Right lobe of liver (tissue), 6 donors: ENCODE results near the gene ARHGEF12. TPM values are rescaled to one million over a fixed set of nuclear protein-coding genes. Genes with fewer than 3 reads are reported as not detected.

Experiments
- ATAC-seq, 4 donors: fragments of 200-7000 bp; cut with Tn5 transposase; one replicate each; pipeline ENCODE4 v1.9.1; 2020; ENCODE audit warnings: mild to moderate bottlenecking in 4 of 4, moderate library complexity in 4 of 4
- DNase-seq, 3 donors: peaks; one replicate each; pipeline ENCODE4 v3.0.0-alpha.2; 2020
- H3K27ac ChIP-seq, 3 donors: fragments of 200-600 bp; one replicate each; pipeline ENCODE4 v1.8.0; 2022
- H3K27me3 ChIP-seq, 2 donors: fragments of 200-600 bp; one replicate each; pipeline ENCODE4 v1.8.0; 2022
- H3K36me3 ChIP-seq, 4 donors: fragments of 200-600 bp; sonication (generic) in 1 of 4; one replicate each; pipeline versions ENCODE4 v1.5.1 to v1.8.0; 2017 to 2022; ENCODE audit warnings: control low read depth in 1 of 4
- H3K4me1 ChIP-seq, 4 donors: fragments of 200-600 bp; sonication (generic) in 1 of 4; one replicate each; pipeline versions ENCODE4 v1.5.1 to v1.8.0; 2017 to 2022; ENCODE audit warnings: control low read depth in 1 of 4
- H3K4me3 ChIP-seq, 3 donors: fragments of 200-600 bp; one replicate each; pipeline ENCODE4 v1.8.0; 2022
- H3K9me3 ChIP-seq, 4 donors: fragments of 200-600 bp; sonication (generic) in 1 of 4; one replicate each; pipeline versions ENCODE4 v1.5.1 to v1.8.0; 2017 to 2022; ENCODE audit warnings: control low read depth in 1 of 4
- POLR2A ChIP-seq: fragments of 450-650 bp; IDR thresholded peaks from one replicate; pipeline ENCODE4 v1.6.1; 2017; ENCODE audit warnings: antibody characterized with exemption, mild to moderate bottlenecking
- WGBS: methylation state at CpG from one replicate; pipeline ENCODE4 v1.1.6; 2018; ENCODE audit warnings: low coverage, low lambda C conversion rate; ENCODE audit not compliant: insufficient coverage; ENCODE audit errors: missing lambda C conversion rate; 5-methylcytosine and 5-hydroxymethylcytosine counted together
- intact Hi-C, 2 donors: fragments of 100-400 bp; cut with DNase I; formaldehyde crosslinking; loops; one replicate each; pipeline versions ENCODE4 v1.11.2 to v1.14.1; 2022
- total RNA-seq, 6 experiments: library from RNA; depleted of rRNA in 2 of 6; stranded (reverse); fragments of >200 nt in 2 of 6; fragmentation: NEBNext Ultra II Directional in 3 of 6; extraction: Animal tissue kit (Norgen Biotek cat#: 25700) in 3 of 6; gene quantifications; one replicate each; pipeline versions ENCODE4 v1.1.0 to v1.2.4, GENCODE V29; 2016 to 2023
- TF ChIP-seq, protein P1 (sequence below), 4 donors: fragments of 200-600 bp in 3 of 4; fragments of 450-650 bp in 1 of 4; IDR thresholded peaks; one replicate each; pipeline versions ENCODE4 v1.5.1 to v1.8.0; 2016 to 2022; ENCODE audit warnings: antibody characterized with exemption in 4 of 4, mild to moderate bottlenecking in 2 of 4
- donor health status: DM: no; HTN: yes; CAD: no.
- donor health status: DM: no; HTN: no; CAD: no.
- donor health status: DM: no; HTN: no; CAD: no.
- donor health status: DM: no; HTN: yes; CAD: no.
- donor health status: DM: no; HTN: yes; CAD: no.

The ARHGEF12 gene
- total RNA-seq, 6 experiments from 2014 or later: 75.1 to 113 (median 94.0) TPM

DNA sequence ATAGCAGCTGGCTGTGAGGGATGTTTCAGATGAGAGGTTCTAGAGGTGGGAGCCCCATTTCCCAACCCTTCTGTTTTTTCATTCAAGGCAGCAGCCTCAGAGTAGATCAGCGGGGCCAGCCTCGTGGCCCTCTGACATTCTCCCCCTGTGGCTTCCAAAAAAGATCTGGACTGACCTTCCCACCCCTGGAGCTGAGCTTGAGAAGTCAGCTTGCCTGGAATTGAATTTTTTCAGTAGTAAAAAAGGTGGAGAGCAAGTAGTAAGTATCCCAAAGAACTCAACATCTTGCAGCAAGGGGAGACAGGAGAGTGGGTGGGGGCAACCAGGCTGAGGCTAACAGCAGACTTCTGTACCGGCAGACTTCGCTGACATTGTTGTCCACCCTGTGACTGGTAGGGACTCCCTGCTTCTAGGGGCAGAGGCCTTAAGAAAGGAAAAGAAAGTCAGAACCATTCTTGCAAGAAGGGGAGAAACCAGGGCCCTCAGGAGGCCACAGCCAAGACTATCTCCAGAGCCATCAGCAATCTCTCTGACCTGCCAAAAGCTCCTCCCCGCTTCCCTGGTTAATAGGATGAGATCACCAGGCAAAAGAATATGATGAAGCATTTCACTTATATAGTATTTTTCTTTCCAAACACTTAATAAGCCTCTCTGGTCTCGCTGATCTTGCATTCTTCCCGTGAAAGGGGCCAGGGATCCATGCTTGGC is 173.3 kb downstream of the ARHGEF12 start:
- intact Hi-C loops: loop anchor here in 1 of 2 donors (5.0 to 10.0 kb wide), 2 partner anchors 173 to 445 kb away; no protein-coding TSS in a partner anchor
- no peaks in the 10 kb centered on the region for H3K36me3 ChIP-seq
- H3K9me3 ChIP-seq: no peaks in the 10 kb centered on the region
- no peak for TF ChIP-seq POLR2A
- TF ChIP-seq, protein P1, sequence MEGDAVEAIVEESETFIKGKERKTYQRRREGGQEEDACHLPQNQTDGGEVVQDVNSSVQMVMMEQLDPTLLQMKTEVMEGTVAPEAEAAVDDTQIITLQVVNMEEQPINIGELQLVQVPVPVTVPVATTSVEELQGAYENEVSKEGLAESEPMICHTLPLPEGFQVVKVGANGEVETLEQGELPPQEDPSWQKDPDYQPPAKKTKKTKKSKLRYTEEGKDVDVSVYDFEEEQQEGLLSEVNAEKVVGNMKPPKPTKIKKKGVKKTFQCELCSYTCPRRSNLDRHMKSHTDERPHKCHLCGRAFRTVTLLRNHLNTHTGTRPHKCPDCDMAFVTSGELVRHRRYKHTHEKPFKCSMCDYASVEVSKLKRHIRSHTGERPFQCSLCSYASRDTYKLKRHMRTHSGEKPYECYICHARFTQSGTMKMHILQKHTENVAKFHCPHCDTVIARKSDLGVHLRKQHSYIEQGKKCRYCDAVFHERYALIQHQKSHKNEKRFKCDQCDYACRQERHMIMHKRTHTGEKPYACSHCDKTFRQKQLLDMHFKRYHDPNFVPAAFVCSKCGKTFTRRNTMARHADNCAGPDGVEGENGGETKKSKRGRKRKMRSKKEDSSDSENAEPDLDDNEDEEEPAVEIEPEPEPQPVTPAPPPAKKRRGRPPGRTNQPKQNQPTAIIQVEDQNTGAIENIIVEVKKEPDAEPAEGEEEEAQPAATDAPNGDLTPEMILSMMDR (IDR thresholded peaks at IDR 0.05): no peak
- no peak overlapping the region for H3K4me3 ChIP-seq
- no peak overlapping the region for H3K27ac ChIP-seq
- H3K27me3 ChIP-seq: no peaks in the 10 kb centered on the region
- DNase-seq (no peak), ATAC-seq (no peak)
- 74% methylated on average over 6 of the region's 7 CpGs for WGBS
- H3K4me1 ChIP-seq: no peaks in the 10 kb centered on the region

DNA sequence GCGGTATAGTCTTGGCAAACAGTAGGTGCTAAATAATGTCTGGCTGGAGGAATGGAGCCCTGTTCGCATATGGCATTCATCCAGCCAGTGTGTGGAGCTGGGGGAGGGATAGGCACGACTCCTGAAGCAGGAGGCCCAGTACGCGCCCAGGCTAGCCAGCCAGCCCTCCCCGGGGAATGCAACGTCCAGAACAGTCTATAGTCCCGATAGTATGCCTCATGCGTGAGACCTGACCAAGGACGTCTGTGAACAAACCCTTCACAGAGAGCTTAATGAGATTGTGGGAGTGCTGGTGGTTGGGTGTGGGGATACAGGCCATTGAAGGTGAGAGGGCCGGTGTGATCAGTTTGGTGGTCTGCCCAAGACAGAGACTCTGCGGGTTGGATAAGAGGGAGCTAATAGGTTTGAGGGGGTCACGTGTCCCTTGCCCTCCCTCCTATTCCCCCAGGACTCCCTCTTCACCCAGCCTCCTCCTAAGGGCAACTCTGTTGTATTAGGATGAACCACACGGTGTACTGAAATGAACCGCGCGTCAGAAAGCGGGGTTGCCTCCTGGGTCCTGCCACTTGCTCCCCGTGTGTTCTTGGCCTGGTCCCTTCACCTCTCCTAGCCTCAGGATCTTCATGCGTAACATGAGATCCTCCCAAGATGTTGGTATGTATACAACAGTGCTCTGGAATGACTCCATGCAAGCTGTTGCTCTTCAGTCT is 174.3 kb downstream of the ARHGEF12 start:
- TF ChIP-seq, protein P1 (IDR thresholded peaks at IDR 0.05): no peak
- Histone ChIP-seq H3K9me3 (no peaks in the 10 kb centered on the region), H3K27me3 (no peaks in the 10 kb centered on the region), H3K4me1 (no peaks in the 10 kb centered on the region), H3K36me3 (no peaks in the 10 kb centered on the region), H3K27ac (no peak overlapping the region), H3K4me3 (no peak overlapping the region)
- 47% methylated on average over 10 of the region's 20 CpGs for WGBS
- DNase-seq: peak in 1 of 3 donors; percentile 48
- intact Hi-C loops: loop anchor here in 1 of 2 donors (5.0 to 10.0 kb wide), 2 partner anchors 172 to 444 kb away; no protein-coding TSS in a partner anchor
- no peak for ATAC-seq

DNA sequence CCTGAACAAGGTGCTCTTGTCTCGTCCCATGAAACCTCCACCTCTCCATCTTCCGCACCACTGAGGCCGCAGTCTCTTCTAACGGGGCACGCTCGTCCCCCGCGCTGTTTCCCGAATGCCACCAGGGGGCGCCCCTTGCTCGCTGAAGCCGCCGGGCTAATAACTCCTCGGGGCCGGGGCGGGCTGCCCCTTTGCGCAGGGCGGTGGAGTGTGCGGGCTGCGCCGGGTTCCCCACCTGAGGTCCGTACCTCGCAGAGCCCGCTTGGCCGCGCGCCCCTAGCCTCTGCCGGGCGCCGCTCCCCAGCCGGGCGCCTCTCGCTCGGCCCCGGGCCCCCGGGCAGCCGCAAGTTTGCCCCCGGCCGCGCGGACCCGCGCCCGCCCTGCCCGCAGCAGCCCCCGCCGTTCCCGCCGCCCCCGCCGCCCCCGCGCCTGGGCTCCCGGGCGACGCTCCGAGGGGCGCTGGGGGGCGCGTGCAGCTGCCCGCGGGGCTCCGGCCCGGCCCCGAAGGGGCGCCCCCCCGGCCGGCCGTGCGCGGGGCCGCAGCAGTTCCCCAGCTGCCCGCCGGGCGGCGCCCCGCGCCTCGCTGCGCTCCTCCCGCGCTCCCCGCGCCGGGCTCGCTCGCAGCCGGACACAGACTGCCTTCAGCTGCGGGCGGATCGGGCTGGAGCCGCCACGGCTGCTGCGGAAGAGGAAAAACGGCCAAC is 175.1 kb downstream of the ARHGEF12 start, which contains the start of gene GRIK4:
GRIK4 (plus strand) TSS at position 633 of the 704 bp plus-strand sequence. CDS start 148,571 bp downstream, outside the sequence.
- DNase-seq (peak; percentile 85 to 87 (median 87)), ATAC-seq (peak; percentile 90 to 96 (median 93))
- no peak within 1 kb of the TSS for H3K27ac ChIP-seq
- WGBS: no CpG with 5 or more reads among the region's 95 CpGs
- H3K9me3 ChIP-seq: no peaks in the 10 kb centered on the region
- peak within 1 kb of the TSS in 1 of 3 donors; percentile 54 for H3K4me3 ChIP-seq
- intact Hi-C loops: loop anchor here in 1 of 2 donors (5.0 to 10.0 kb wide), 2 partner anchors 171 to 444 kb away; no protein-coding TSS in a partner anchor
- TF ChIP-seq, protein P1 (IDR thresholded peaks at IDR 0.05): peak; percentile 91 to 93 (median 92)
- no peak for TF ChIP-seq POLR2A
- no peaks in the 10 kb centered on the region for H3K27me3 ChIP-seq
- no peaks in the 10 kb centered on the region for H3K4me1 ChIP-seq
- no peaks in the 10 kb centered on the region for H3K36me3 ChIP-seq
